22Rv1 (cell line): ENCODE data around the gene MTG1.
"Not testable (repeated sequence)": the region's sequence is repeated elsewhere in the genome, so short reads cannot be mapped to it uniquely, and the experiment has no call there.

Experiments
- H3K27ac ChIP-seq: fragments of 450-650 bp; 2 replicates; pipeline ENCODE4 v1.5.1; 2017
- CTCF ChIP-seq: fragments of 450-650 bp; IDR thresholded peaks from 2 replicates; pipeline ENCODE4 v1.5.1; 2017; ENCODE audit warnings: mild to moderate bottlenecking
- ZFX ChIP-seq: fragments of 450-650 bp; IDR thresholded peaks from 2 replicates; pipeline ENCODE4 v1.6.1; 2017; ENCODE audit warnings: antibody characterized with exemption, borderline replicate concordance

Gene MTG1

GRCh38 chr10:133420028-133420427 is 26.1 kb downstream of the MTG1 start:
- no peak for TF ChIP-seq ZFX
- TF ChIP-seq CTCF, result no peak
- no peak overlapping the region for H3K27ac ChIP-seq

GRCh38 chr10:133420579-133420978 is 26.6 kb downstream of the MTG1 start:
- H3K27ac ChIP-seq, result no peak overlapping the region
- TF ChIP-seq CTCF (no peak), ZFX (no peak)

- no peak overlapping the region for H3K27ac ChIP-seq
- TF ChIP-seq ZFX (no peak), CTCF (no peak)
Observed at GRCh38 chr10:133421336-133422222, 27.6 kb downstream of the MTG1 start.

GRCh38 chr10:133422223-133422806 is 28.4 kb downstream of the MTG1 start:
- no peak overlapping the region for H3K27ac ChIP-seq
- TF ChIP-seq CTCF, result no peak
- no peak for TF ChIP-seq ZFX

GRCh38 chr10:133422807-133423771 is 29.1 kb downstream of the MTG1 start:
- no peak overlapping the region for H3K27ac ChIP-seq
- TF ChIP-seq ZFX (no peak), CTCF (no peak)

- not testable (repeated sequence) for H3K27ac ChIP-seq
Observed at GRCh38 chr10:133424102-133424501, 30.1 kb downstream of the MTG1 start.

GRCh38 chr10:133424601-133425000 is 30.6 kb downstream of the MTG1 start, which contains the start of gene SPRN:
Gene SPRN (minus strand): TSS chr10:133424625. CDS start chr10:133423681, 944 bp downstream.
- H3K27ac ChIP-seq, result not testable (repeated sequence)

- H3K27ac ChIP-seq, result not testable (repeated sequence)
Observed at GRCh38 chr10:133429571-133429970, 35.6 kb downstream of the MTG1 start.

GRCh38 chr10:133431888-133432613 is 38.1 kb downstream of the MTG1 start:
- H3K27ac ChIP-seq, result not testable (repeated sequence)

- H3K27ac ChIP-seq, result not testable (repeated sequence)
Observed at GRCh38 chr10:133432789-133433188, 38.8 kb downstream of the MTG1 start.
